HUDEP-2 (cell line): ENCODE results near the gene MYO5A.

ENCODE experiments used
- DNase-seq, 76 experiments: peaks; one replicate each; lab custom pipeline; 2025; ENCODE audit not compliant: unreplicated experiment in 76 of 76; lab: John Stamatoyannopoulos, UW

MYO5A gene

GRCh38 chr15:52378746-52379394 lies 149.8 kb downstream of the MYO5A start:
- no peak for DNase-seq

DNA sequence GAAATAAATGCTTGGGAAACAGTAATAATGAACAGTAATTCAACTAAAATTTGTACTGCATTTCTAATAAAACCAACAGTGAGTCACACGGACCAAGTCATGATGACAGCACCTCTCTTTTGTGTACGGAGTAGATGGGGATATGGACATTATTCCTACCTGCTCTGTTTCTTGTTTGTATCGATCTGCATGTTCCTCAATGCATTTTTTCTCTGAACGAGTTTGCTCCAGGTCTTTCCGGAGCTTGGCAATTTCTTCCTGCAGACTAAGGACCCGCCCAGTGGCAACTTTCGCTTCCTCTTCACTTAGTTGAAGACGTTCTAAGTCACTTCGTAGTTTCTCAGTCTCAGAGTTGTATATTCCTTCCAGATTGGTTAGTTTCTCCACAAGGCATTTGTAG lies 158.7 kb downstream of the MYO5A start:
- DNase-seq = no peak

- no peak for DNase-seq
Observed at GRCh38 chr15:52369455-52369854, 159.2 kb downstream of the MYO5A start.

- DNase-seq = no peak
Observed at GRCh38 chr15:52369030-52369429, 159.7 kb downstream of the MYO5A start.

GRCh38 chr15:52368402-52368801 lies 160.3 kb downstream of the MYO5A start:
- no peak for DNase-seq

DNA sequence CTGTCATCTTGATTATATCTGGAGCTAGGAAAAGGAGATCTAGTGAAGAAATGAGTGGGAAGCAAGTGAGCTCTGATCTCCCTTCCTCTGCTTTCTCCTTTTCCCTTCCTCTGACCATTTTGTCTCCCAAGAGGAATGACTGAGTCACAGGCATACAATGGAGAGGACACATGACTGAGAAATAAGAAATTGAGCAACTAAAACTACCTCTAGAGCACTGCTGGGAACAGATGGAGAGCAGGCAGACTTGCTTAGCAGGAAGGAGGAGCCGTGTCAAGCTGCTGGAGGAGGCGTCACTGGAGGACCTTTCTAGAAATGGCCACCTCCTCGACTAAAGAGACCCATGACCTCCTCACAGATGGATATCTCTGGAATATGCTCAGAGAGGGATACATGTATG lies 166.2 kb downstream of the MYO5A start:
- DNase-seq = no peak

GRCh38 chr15:52361975-52362494 lies 166.6 kb downstream of the MYO5A start:
- no peak for DNase-seq

- no peak for DNase-seq
Observed at GRCh38 chr15:52361494-52361893, 167.2 kb downstream of the MYO5A start.

DNA sequence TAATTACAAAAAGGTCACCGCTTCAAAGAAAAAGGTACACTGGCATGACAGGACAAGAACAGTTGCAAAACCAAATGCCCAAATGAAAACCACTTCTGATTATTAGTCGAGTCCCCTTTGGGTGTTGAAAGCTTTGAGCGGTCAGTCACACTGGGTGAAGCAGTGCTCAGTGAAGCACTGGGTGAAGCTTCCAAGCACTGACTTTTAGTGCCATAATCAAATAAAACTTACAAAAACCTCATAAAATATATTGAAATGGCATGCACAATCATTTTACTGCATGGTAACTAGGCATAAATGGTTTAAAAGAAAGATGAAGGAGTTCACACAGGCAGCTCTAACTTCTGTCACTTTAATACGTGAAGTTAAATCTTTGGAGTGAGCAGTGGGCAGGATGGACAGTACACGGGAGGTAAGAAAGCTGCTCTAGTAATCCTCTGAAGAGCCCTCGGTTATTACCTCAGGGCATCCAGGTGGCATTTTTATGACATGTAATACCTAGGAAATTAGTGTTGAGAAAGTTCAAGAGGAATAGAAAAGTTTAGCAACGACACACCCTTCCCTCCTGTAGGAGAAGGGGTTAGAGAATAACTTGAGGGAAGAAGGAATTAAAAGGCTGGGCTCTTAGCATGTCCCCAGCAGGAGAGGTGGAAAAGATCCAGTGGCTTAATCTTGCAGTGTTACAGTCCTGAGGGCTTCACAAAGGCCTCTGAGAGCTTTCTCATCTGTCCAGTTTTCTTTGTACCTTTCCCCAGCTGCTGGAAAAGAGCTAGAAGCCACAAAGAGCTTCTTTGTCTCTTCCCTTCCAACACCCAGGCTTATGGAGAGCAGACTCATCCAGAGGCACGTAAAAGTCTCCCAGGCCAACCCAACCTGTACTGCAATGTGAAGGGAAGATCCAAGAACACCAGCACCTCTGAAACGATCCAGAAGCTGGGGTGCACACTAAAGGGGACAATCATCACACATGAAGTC lies 168.2 kb downstream of the MYO5A start:
- no peak for DNase-seq

DNA sequence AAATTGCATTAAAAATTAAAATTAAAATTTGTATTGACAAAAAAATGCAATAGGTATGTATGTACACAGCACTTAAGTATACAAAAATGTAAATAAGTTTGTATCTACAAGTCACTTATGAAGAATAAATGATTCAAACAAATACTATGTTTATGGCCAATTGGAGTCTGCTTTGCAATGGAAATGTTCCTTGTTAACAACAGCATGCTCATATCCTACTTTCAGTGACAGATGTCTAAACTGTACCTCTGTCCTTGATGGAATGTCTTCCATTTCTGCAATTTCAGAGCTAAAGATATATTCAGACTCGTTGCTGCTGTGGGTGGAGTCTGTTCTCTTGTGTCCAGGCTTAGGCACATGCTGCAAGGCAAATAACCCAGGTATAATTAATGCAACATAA lies 169.0 kb downstream of the MYO5A start:
- no peak for DNase-seq

- DNase-seq = no peak
Observed at GRCh38 chr15:52357949-52358348, 170.7 kb downstream of the MYO5A start.

GRCh38 chr15:52352086-52352485 lies 176.6 kb downstream of the MYO5A start:
- no peak for DNase-seq

- DNase-seq = no peak
Observed at GRCh38 chr15:52351206-52351908, 177.3 kb downstream of the MYO5A start.

GRCh38 chr15:52350423-52350822 lies 178.3 kb downstream of the MYO5A start:
- DNase-seq = no peak

DNA sequence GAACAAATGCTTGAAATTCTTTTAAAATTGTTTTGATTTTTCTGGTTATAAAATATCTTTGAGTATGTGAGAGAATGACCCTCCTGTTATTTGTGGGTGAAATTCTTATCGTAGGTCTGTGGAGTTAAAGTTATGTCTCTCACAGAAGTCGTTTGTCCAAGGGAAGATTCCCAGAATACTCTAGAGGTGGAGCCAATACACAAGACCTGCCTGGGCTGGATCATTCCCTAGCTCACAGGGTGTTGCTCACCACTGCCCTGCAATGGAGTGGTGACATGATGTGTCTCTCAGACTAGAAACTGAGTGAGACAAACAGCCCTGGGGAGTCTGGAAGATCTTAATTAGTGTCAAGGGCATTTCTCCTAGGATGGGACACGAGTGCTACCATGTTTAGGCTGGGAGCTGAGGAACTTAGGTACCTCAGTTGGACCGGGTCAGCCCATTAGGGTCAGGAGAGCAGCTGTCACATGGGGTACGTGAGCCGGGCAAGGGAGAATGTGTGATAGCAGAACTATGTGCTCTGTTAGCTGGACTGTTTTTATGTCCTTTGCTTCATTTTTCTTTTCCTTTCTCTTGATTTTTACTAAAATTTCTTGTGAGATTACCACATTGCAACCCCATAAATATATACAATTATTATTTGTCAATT lies 179.5 kb downstream of the MYO5A start:
- DNase-seq = no peak

DNA sequence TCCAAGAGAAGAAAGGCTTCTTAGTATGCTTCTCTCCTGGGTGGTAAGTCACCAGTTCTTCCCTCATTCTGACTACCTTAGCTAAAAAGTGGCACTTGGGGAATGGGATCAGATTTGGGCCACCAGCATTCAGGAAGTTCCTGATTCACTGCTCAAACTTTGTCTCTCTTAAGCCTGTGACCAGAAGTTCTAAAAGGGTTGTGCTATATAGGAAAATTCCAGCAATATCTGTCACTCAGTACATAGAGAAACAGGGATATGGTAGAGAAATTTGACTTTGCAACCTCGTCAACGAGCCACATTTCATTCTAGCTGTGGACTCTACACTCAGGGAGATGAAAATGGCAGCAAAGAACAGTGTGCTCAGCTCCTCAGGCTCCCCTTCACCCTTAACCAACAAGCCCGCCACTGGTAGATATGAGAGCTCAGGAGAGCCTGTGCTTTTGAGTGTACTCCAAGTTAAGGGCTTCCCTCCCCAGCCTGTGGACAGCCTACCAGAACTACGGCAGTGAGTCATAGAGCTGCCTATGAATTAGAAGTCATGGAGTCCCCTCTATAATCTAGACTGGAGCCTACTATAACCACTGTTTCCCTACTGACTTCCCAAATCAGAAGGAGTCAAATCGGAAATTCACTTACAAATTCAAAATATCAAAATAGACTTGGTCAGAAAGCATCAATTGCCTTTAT lies 180.5 kb downstream of the MYO5A start:
- no peak for DNase-seq

DNA sequence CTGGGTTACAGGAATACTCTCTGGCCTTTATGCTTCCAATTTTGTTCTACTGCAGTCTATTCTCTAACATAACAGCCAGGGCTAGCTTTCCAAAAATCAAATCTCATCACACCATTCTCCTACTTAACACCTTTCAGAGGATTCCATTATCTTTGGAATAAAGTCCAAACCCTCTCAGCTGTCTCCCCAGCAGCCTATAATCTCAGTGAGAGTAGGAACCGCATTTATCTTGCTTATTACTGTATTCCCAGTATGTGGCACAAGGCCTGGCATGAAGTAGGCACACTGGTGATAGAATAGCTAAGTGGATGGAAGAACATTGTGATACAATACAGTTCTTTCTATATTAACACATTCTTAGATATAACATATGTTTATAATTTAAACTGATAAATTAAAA lies 184.1 kb downstream of the MYO5A start:
- no peak for DNase-seq

GRCh38 chr15:52343831-52344230 lies 184.8 kb downstream of the MYO5A start:
- no peak for DNase-seq

DNA sequence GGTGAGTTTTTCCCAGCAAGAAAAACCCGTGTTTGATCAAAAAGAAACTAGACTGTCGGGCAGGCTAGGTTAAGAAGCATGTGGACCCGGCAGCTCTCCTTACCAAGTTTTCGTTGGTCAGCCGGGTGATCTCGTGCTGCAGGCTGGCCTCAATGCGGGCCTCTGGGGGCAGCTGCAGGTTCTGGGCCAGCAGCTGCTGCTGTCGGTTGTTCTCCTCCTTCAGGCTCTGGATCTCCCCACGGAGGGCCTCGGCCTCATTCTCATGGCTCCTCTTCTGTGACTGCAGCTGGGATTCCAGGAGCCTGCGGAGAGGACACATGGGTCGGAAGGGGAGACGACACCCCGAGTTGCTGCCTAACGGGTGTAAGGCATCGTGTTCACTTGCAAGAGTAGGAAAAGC lies 188.6 kb downstream of the MYO5A start:
- DNase-seq = no peak

GRCh38 chr15:52338891-52339290 lies 189.8 kb downstream of the MYO5A start:
- DNase-seq = no peak
